K562 (cell line): ENCODE measurements around the gene ABCA3. TPM values are rescaled to one million over a fixed set of nuclear protein-coding genes. Genes with fewer than 3 reads are reported as not detected.

ENCODE experiments used
- ATAC-seq: fragments of 200-7000 bp; cut with Tn5 transposase; 3 replicates; pipeline ENCODE4 v1.9.1; 2020; ENCODE audit warnings: moderate library complexity
- BruUV-seq: library from RNA; stranded (reverse); fragments of 400-500 nt; replicated peaks from 2 replicates; lab custom pipeline; 2021; lab: Mats Ljungman, UMichigan
- CTCF ChIA-PET: fragments of 300-600 bp; formaldehyde crosslinking; extraction: SDS; loops from one replicate; lab custom pipeline; 2021; ENCODE audit warnings: low intra/inter-chr PET ratio; lab: Yijun Ruan, JAX
- POLR2A ChIA-PET: fragments of 300-600, 350-650 bp; sonication (Branson Sonifier 250); formaldehyde crosslinking; extraction: SDS; loops from one replicate; lab custom pipeline; 2021; ENCODE audit warnings: antibody characterized with exemption, inconsistent platforms; lab: Yijun Ruan, JAX
- DNase-seq, 4 experiments: peaks; one replicate each; pipeline versions ENCODE4 v3.0.0 to v3.0.0-alpha.2; 2011 to 2018; ENCODE audit warnings: low spot score in 3 of 4, mixed read lengths in 3 of 4; ENCODE audit errors: extremely low read depth in 1 of 4
- FAIRE-seq: peaks from 2 replicates; lab custom pipeline; 2011; peaks lifted over from hg19 to GRCh38; lab: Jason Lieb, UNC
- H2AFZ ChIP-seq: 2 replicates; pipeline ENCODE4 v1.6.0; 2011; ENCODE audit warnings: low read depth, low read length, control low read depth, inconsistent platforms
- H3K27ac ChIP-seq: fragments of 200-600 bp; 3 replicates; pipeline ENCODE4 v1.8.0; 2011; ENCODE audit warnings: low read depth, mild to moderate bottlenecking, control low read depth, inconsistent platforms, low read length, moderate library complexity, mixed read lengths; ENCODE audit errors: extremely low read depth
- H3K27me3 ChIP-seq, 2 experiments: fragments of 300-600 bp in 1 of 2; 2 replicates in 1 of 2; 3 replicates in 1 of 2; pipeline versions ENCODE4 v1.6.0 to v1.8.0; 2011; ENCODE audit warnings: inconsistent platforms in 2 of 2, low read length in 2 of 2, mild to moderate bottlenecking in 1 of 2, mixed read lengths in 1 of 2, moderate library complexity in 1 of 2; ENCODE audit not compliant: control insufficient read depth in 2 of 2, insufficient read depth in 2 of 2
- H3K36me3 ChIP-seq: fragments of 300-600 bp; 3 replicates; pipeline ENCODE4 v1.8.0; 2011; ENCODE audit warnings: mild to moderate bottlenecking, low read length, inconsistent platforms; ENCODE audit not compliant: control insufficient read depth, insufficient read depth
- H3K4me1 ChIP-seq, 2 experiments: fragments of 200-600 bp in 1 of 2; replicated peaks in 1 of 2; 2 replicates in 1 of 2; 3 replicates in 1 of 2; pipeline versions ENCODE4 v1.5.1 to v1.8.0; 2011; ENCODE audit warnings: inconsistent platforms in 2 of 2, low read length in 2 of 2, mild to moderate bottlenecking in 1 of 2, mixed read lengths in 1 of 2, moderate library complexity in 1 of 2; ENCODE audit not compliant: control insufficient read depth in 2 of 2, insufficient read depth in 2 of 2
- H3K4me2 ChIP-seq: 2 replicates; pipeline ENCODE4 v1.6.1; 2011; ENCODE audit warnings: low read length, control low read depth, inconsistent platforms, mixed read lengths; ENCODE audit not compliant: insufficient read depth
- H3K4me3 ChIP-seq: fragments of 200-600 bp; sonication (generic), shearing (Covaris generic); 2 replicates; pipeline ENCODE4 v1.5.1; 2016; ENCODE audit warnings: control low read depth, inconsistent platforms
- H3K79me2 ChIP-seq: fragments of 200-600 bp; 3 replicates; pipeline ENCODE4 v1.8.0; 2011; ENCODE audit warnings: low read length, inconsistent platforms; ENCODE audit not compliant: control insufficient read depth, insufficient read depth
- H3K9ac ChIP-seq, 2 experiments: 2 replicates each; pipeline versions ENCODE4 v1.6.0 to v1.6.1; 2011; ENCODE audit warnings: low read depth in 2 of 2, low read length in 2 of 2, control low read depth in 1 of 2, inconsistent platforms in 1 of 2, mild to moderate bottlenecking in 1 of 2, mixed read lengths in 1 of 2; ENCODE audit not compliant: insufficient read depth in 1 of 2
- H3K9me1 ChIP-seq: one replicate; pipeline ENCODE4 v1.6.0; 2011; ENCODE audit warnings: inconsistent platforms, mild to moderate bottlenecking, low read length, moderate library complexity; ENCODE audit not compliant: control insufficient read depth, insufficient read depth
- H3K9me3 ChIP-seq: replicated peaks from 2 replicates; pipeline ENCODE4 v1.5.1; 2011; ENCODE audit warnings: low read depth, low read length, inconsistent platforms; ENCODE audit not compliant: control insufficient read depth, insufficient read depth
- H4K20me1 ChIP-seq: replicated peaks from 2 replicates; pipeline ENCODE4 v1.6.1; 2011; ENCODE audit warnings: low read length, inconsistent platforms, mixed read lengths; ENCODE audit not compliant: control insufficient read depth, insufficient read depth
- KAT8 ChIP-seq: fragments of 450-650 bp; IDR thresholded peaks from 2 replicates; pipeline ENCODE4 v1.6.1; 2016; ENCODE audit warnings: low read depth, mild to moderate bottlenecking
- TGIF2 ChIP-seq: sonication (generic); formaldehyde crosslinking; IDR thresholded peaks from 2 replicates; pipeline ENCODE4 v1.8.1; 2022; ENCODE audit warnings: mild to moderate bottlenecking, missing genetic modification reagents, moderate library complexity
- ZNF140 ChIP-seq: fragments of 250-450 bp; sonication (Bioruptor Pico); IDR thresholded peaks from 2 replicates; pipeline ENCODE4 v1.8.0; 2021; ENCODE audit warnings: moderate library complexity, mild to moderate bottlenecking, inconsistent platforms
- ZNF431 ChIP-seq: sonication (generic); formaldehyde crosslinking; IDR thresholded peaks from 2 replicates; pipeline ENCODE4 v1.8.0; 2022; ENCODE audit warnings: mild to moderate bottlenecking, missing genetic modification reagents
- ZNF57 ChIP-seq: fragments of 450-650 bp; formaldehyde crosslinking; IDR thresholded peaks from 2 replicates; pipeline ENCODE4 v1.4.0; 2020; ENCODE audit warnings: mild to moderate bottlenecking, moderate library complexity
- ZNF586 ChIP-seq: fragments of 450-650 bp; formaldehyde crosslinking; conservative IDR thresholded peaks from 2 replicates; pipeline ENCODE4 v1.4.0; 2020; ENCODE audit warnings: mild to moderate bottlenecking, moderate library complexity
- ZNF644 ChIP-seq: fragments of 200-800 bp; sonication (Bioruptor generic); IDR thresholded peaks from 2 replicates; pipeline ENCODE4 v1.6.1; 2016; ENCODE audit warnings: low read depth, missing genetic modification characterization, missing compliant biosample characterization
- WGBS: fragments of 100-300 bp; shearing (Covaris generic); methylation state at CpG from one replicate; pipeline ENCODE4 v1.1.6; 2016; ENCODE audit warnings: low coverage, mixed read lengths; ENCODE audit not compliant: insufficient coverage; ENCODE audit errors: missing lambda C conversion rate; 5-methylcytosine and 5-hydroxymethylcytosine counted together
- in situ Hi-C: fragments of 300-500 bp; cut with MboI; formaldehyde crosslinking; loops from 4 replicates; pipeline ENCODE4 v1.15.0; 2018; ENCODE audit warnings: inconsistent platforms, mixed read lengths
- intact Hi-C: fragments of 100-400 bp; cut with micrococcal nuclease; formaldehyde crosslinking; loops from 2 replicates; pipeline ENCODE4 v1.14.2; 2022
- polyA plus RNA-seq, 8 experiments: library from polyadenylated mRNA; depleted of rRNA in 4 of 8; stranded (reverse) in 5 of 8; unstranded in 3 of 8; fragments of >200 nt; fragmentation: Nextera tagmentation in 2 of 8; fragmentation: Illumina TruSeq in 1 of 8; extraction: Ambion mirVana in 2 of 8; extraction: Trizol in 1 of 8; gene quantifications; 2 replicates each; pipeline versions ENCODE4 v1.2.1 to v1.2.3, GENCODE V29; 2011 to 2014; ENCODE audit warnings: inconsistent platforms in 1 of 8, missing spikeins in 1 of 8
- total RNA-seq, 7 experiments: library from RNA; depleted of rRNA in 6 of 7; stranded (reverse); fragments of >200 nt in 6 of 7; fragmentation: Illumina TruSeq in 2 of 7; extraction: Trizol in 2 of 7; gene quantifications; 2 replicates each; pipeline versions ENCODE4 v1.2.1 to v1.2.3, GENCODE V29; 2011 to 2021; ENCODE audit warnings: low replicate concordance in 1 of 7
- TF ChIP-seq, protein P1 (sequence below): fragments of 450-650 bp; IDR thresholded peaks from 2 replicates; pipeline ENCODE4 v1.6.1; 2016; ENCODE audit warnings: missing biosample characterization, missing genetic modification characterization
- TF ChIP-seq, protein P2 (sequence below): sonication (generic); formaldehyde crosslinking; IDR thresholded peaks from 2 replicates; pipeline ENCODE4 v1.8.0; 2022; ENCODE audit warnings: missing genetic modification reagents, mild to moderate bottlenecking, borderline replicate concordance
- TF ChIP-seq, protein P3 (sequence below): sonication (generic); formaldehyde crosslinking; IDR thresholded peaks from 2 replicates; pipeline ENCODE4 v1.5.0; 2020; ENCODE audit warnings: missing genetic modification reagents
- TF ChIP-seq, protein P4 (sequence below): fragments of 450-650 bp; IDR thresholded peaks from 2 replicates; pipeline ENCODE4 v1.6.1; 2014; ENCODE audit warnings: low read depth, mild to moderate bottlenecking, moderate library complexity, borderline replicate concordance
- TF ChIP-seq, protein P5 (sequence below), 2 experiments: fragments of 150-350 bp in 1 of 2; IDR thresholded peaks; 2 replicates each; pipeline ENCODE4 v1.6.1; 2012 to 2016; ENCODE audit warnings: low read depth in 2 of 2, low read length in 2 of 2, mild to moderate bottlenecking in 1 of 2, moderate library complexity in 1 of 2

ABCA3 gene
- total and polyA plus RNA-seq, 9 of the 15 experiments (the other 6 are each of a cell fraction or from before 2014, with no cell fraction given): 0.66 to 23.7 (median 6.9) TPM

DNA sequence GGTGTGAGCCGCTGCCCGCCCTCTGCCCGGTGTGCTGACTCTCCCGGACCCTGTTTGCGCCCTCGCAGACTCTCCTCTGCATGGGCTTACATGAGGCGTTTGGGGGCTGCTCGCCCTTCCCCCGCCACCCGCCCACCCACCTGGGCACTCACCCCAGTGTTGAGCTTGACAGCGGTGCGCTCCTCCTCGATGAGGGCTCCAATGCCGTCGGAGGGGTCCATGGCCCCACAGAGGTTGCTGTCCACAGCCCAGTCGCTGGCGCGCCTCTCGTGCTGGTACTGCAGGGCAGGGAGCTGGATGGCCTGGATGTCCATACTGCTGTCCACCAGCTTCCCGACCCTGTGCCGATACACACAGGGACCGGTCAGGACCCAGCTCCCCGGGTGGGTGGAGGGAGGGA is 51.2 kb downstream of the ABCA3 start:
- in situ Hi-C loops (no loop called here), intact Hi-C loops (no loop called here)
- Histone ChIP-seq H4K20me1 (no peaks in the 10 kb centered on the region), H3K9me1 (no peaks in the 10 kb centered on the region), H3K4me1 (peaks cover 0 to 8% of the 10 kb centered on the region in 2 experiments; a peak in 1 of 5 replicates), H3K27me3 (no peaks in the 10 kb centered on the region), H2AFZ (no peak overlapping the region), H3K79me2 (no peaks in the 10 kb centered on the region), H3K27ac (no peak overlapping the region), H3K4me3 (no peak overlapping the region), H3K9me3 (no peaks in the 10 kb centered on the region), H3K36me3 (peaks cover 46% of the 10 kb centered on the region; the same call in 2 of the 3 replicates), H3K4me2 (no peak overlapping the region), H3K9ac (no peak overlapping the region; a peak in 1 of 4 replicates)
- no TSS peak for BruUV-seq
- ChIA-PET CTCF (no interaction called here), POLR2A (interaction anchor here (1.1 kb wide), 1 partner anchor 21 kb away, joined by 4 read pairs; no protein-coding TSS in a partner anchor)
- FAIRE-seq (no peak), ATAC-seq (no peak), DNase-seq (no peak)
- WGBS: 90% methylated on average over 18 of the region's 23 CpGs
- no peak for TF ChIP-seq ZNF431
- TF ChIP-seq ZNF644 (tag): no peak
- no peak for TF ChIP-seq ZNF57 (CRISPR knock-in tag)
- TF ChIP-seq, protein P1, sequence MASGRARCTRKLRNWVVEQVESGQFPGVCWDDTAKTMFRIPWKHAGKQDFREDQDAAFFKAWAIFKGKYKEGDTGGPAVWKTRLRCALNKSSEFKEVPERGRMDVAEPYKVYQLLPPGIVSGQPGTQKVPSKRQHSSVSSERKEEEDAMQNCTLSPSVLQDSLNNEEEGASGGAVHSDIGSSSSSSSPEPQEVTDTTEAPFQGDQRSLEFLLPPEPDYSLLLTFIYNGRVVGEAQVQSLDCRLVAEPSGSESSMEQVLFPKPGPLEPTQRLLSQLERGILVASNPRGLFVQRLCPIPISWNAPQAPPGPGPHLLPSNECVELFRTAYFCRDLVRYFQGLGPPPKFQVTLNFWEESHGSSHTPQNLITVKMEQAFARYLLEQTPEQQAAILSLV (tag): no peak
- TF ChIP-seq TGIF2 (CRISPR knock-in tag): no peak
- TF ChIP-seq KAT8: no peak
- TF ChIP-seq, protein P2, sequence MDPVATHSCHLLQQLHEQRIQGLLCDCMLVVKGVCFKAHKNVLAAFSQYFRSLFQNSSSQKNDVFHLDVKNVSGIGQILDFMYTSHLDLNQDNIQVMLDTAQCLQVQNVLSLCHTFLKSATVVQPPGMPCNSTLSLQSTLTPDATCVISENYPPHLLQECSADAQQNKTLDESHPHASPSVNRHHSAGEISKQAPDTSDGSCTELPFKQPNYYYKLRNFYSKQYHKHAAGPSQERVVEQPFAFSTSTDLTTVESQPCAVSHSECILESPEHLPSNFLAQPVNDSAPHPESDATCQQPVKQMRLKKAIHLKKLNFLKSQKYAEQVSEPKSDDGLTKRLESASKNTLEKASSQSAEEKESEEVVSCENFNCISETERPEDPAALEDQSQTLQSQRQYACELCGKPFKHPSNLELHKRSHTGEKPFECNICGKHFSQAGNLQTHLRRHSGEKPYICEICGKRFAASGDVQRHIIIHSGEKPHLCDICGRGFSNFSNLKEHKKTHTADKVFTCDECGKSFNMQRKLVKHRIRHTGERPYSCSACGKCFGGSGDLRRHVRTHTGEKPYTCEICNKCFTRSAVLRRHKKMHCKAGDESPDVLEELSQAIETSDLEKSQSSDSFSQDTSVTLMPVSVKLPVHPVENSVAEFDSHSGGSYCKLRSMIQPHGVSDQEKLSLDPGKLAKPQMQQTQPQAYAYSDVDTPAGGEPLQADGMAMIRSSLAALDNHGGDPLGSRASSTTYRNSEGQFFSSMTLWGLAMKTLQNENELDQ (CRISPR knock-in tag): no peak
- TF ChIP-seq, protein P3, sequence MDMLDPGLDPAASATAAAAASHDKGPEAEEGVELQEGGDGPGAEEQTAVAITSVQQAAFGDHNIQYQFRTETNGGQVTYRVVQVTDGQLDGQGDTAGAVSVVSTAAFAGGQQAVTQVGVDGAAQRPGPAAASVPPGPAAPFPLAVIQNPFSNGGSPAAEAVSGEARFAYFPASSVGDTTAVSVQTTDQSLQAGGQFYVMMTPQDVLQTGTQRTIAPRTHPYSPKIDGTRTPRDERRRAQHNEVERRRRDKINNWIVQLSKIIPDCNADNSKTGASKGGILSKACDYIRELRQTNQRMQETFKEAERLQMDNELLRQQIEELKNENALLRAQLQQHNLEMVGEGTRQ: no peak
- TF ChIP-seq ZNF586: no peak
- TF ChIP-seq, protein P4, sequence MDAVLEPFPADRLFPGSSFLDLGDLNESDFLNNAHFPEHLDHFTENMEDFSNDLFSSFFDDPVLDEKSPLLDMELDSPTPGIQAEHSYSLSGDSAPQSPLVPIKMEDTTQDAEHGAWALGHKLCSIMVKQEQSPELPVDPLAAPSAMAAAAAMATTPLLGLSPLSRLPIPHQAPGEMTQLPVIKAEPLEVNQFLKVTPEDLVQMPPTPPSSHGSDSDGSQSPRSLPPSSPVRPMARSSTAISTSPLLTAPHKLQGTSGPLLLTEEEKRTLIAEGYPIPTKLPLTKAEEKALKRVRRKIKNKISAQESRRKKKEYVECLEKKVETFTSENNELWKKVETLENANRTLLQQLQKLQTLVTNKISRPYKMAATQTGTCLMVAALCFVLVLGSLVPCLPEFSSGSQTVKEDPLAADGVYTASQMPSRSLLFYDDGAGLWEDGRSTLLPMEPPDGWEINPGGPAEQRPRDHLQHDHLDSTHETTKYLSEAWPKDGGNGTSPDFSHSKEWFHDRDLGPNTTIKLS: no peak
- no peak for TF ChIP-seq ZNF140 (CRISPR knock-in tag)
- TF ChIP-seq, protein P5, sequence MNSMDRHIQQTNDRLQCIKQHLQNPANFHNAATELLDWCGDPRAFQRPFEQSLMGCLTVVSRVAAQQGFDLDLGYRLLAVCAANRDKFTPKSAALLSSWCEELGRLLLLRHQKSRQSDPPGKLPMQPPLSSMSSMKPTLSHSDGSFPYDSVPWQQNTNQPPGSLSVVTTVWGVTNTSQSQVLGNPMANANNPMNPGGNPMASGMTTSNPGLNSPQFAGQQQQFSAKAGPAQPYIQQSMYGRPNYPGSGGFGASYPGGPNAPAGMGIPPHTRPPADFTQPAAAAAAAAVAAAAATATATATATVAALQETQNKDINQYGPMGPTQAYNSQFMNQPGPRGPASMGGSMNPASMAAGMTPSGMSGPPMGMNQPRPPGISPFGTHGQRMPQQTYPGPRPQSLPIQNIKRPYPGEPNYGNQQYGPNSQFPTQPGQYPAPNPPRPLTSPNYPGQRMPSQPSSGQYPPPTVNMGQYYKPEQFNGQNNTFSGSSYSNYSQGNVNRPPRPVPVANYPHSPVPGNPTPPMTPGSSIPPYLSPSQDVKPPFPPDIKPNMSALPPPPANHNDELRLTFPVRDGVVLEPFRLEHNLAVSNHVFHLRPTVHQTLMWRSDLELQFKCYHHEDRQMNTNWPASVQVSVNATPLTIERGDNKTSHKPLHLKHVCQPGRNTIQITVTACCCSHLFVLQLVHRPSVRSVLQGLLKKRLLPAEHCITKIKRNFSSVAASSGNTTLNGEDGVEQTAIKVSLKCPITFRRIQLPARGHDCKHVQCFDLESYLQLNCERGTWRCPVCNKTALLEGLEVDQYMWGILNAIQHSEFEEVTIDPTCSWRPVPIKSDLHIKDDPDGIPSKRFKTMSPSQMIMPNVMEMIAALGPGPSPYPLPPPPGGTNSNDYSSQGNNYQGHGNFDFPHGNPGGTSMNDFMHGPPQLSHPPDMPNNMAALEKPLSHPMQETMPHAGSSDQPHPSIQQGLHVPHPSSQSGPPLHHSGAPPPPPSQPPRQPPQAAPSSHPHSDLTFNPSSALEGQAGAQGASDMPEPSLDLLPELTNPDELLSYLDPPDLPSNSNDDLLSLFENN (IDR thresholded peaks at IDR 0.05; ENCODE audit: low read depth in 2 of 2, low read length in 2 of 2): no peak
